Activated naive CD4-positive, alpha-beta T cell treated with anti-CD3 and anti-CD28 coated beads, Interleukin-2, amount 50 U/mL, for 72 hours (primary cell): ENCODE measurements around the gene SMURF1. TPM values are rescaled to one million over a fixed set of nuclear protein-coding genes. Genes with fewer than 3 reads are reported as not detected.

Source experiments
- ATAC-seq, 2 donors: fragments of 150-1000 bp; cut with Tn5 transposase; 2 replicates each; pipeline ENCODE4 v1.10.0; 2021; ENCODE audit warnings: mild to moderate bottlenecking in 2 of 2, moderate library complexity in 2 of 2
- DNase-seq, 2 donors: peaks; one replicate each; pipeline ENCODE4 v3.0.0; 2021 to 2022; ENCODE audit warnings: low spot score in 2 of 2
- H3K27ac Mint-ChIP-seq, 2 donors: one replicate each; pipeline ENCODE4 v1.8.0; 2022; ENCODE audit warnings: mild to moderate bottlenecking in 2 of 2, mixed read lengths in 2 of 2
- H3K36me3 Mint-ChIP-seq, 2 donors: one replicate each; pipeline ENCODE4 v1.8.0; 2022; ENCODE audit warnings: mixed read lengths in 2 of 2
- H3K9me3 Mint-ChIP-seq, 2 donors: one replicate each; pipeline ENCODE4 v1.8.0; 2022; ENCODE audit warnings: mixed read lengths in 2 of 2
- total RNA-seq, 2 donors: library from RNA; stranded (reverse); gene quantifications; one replicate each; pipeline ENCODE4 v1.2.3, GENCODE V29; 2022

Gene SMURF1
- total RNA-seq, 2 donors from 2014 or later: 13.5 to 19.6 TPM

GRCh38 chr7:99003419-99003818 lies 140.5 kb downstream of the SMURF1 start:
- ATAC-seq (no peak), DNase-seq (peak in 1 of 2 donors; percentile 37)
- H3K36me3 Mint-ChIP-seq: peaks cover 10 to 18% of the 10 kb centered on the region in 2 donors
- peak overlapping the region in 1 of 2 donors; percentile 0 for H3K27ac Mint-ChIP-seq
- H3K9me3 Mint-ChIP-seq: no peaks in the 10 kb centered on the region

- DNase-seq (peak in 1 of 2 donors; percentile 50), ATAC-seq (no peak)
- Mint-ChIP-seq H3K9me3 (no peaks in the 10 kb centered on the region), H3K36me3 (peaks cover 7 to 18% of the 10 kb centered on the region in 2 donors), H3K27ac (peak overlapping the region in 1 of 2 donors; percentile 0)
Observed at GRCh38 chr7:99002827-99003212, 141.1 kb downstream of the SMURF1 start.

- Mint-ChIP-seq H3K27ac (peak overlapping the region in 1 of 2 donors; percentile 0), H3K36me3 (peaks cover 7 to 18% of the 10 kb centered on the region in 2 donors), H3K9me3 (no peaks in the 10 kb centered on the region)
- DNase-seq (peak in 1 of 2 donors; percentile 25), ATAC-seq (no peak)
Observed at GRCh38 chr7:99002148-99002826, 141.6 kb downstream of the SMURF1 start.

GRCh38 chr7:99001482-99002147 lies 142.3 kb downstream of the SMURF1 start:
- peaks cover 7 to 18% of the 10 kb centered on the region in 2 donors for H3K36me3 Mint-ChIP-seq
- ATAC-seq (peak in 1 of 2 donors; percentile 22), DNase-seq (no peak)
- H3K27ac Mint-ChIP-seq: peak overlapping the region; percentile 31 to 57
- H3K9me3 Mint-ChIP-seq: no peaks in the 10 kb centered on the region

GRCh38 chr7:99000904-99001465 lies 142.9 kb downstream of the SMURF1 start:
- Mint-ChIP-seq H3K36me3 (peaks cover 7 to 18% of the 10 kb centered on the region in 2 donors), H3K27ac (peak overlapping the region; percentile 5 to 31), H3K9me3 (no peaks in the 10 kb centered on the region)
- DNase-seq: peak in 1 of 2 donors; percentile 44
- peak in 1 of 2 donors; percentile 38 for ATAC-seq

GRCh38 chr7:99000196-99000903 lies 143.6 kb downstream of the SMURF1 start:
- Mint-ChIP-seq H3K9me3 (no peaks in the 10 kb centered on the region), H3K27ac (peak overlapping the region; percentile 5 to 31), H3K36me3 (peaks cover 6 to 17% of the 10 kb centered on the region in 2 donors)
- ATAC-seq (peak in 1 of 2 donors; percentile 20), DNase-seq (peak in 1 of 2 donors; percentile 52)

- Mint-ChIP-seq H3K27ac (no peak overlapping the region), H3K36me3 (peaks cover 0 to 11% of the 10 kb centered on the region in 2 donors), H3K9me3 (no peaks in the 10 kb centered on the region)
- peak in 1 of 2 donors; percentile 26 for DNase-seq
- no peak for ATAC-seq
Observed at GRCh38 chr7:98998821-98999725, 144.8 kb downstream of the SMURF1 start.

GRCh38 chr7:98997846-98998245 lies 146.1 kb downstream of the SMURF1 start:
- Mint-ChIP-seq H3K27ac (no peak overlapping the region), H3K36me3 (peaks cover 0 to 11% of the 10 kb centered on the region in 2 donors), H3K9me3 (no peaks in the 10 kb centered on the region)
- ATAC-seq (no peak), DNase-seq (no peak)

- peak; percentile 65 to 69 for ATAC-seq
- Mint-ChIP-seq H3K9me3 (no peaks in the 10 kb centered on the region), H3K27ac (no peak overlapping the region), H3K36me3 (peaks cover 0 to 6% of the 10 kb centered on the region in 2 donors)
- peak in 1 of 2 donors; percentile 44 for DNase-seq
Observed at GRCh38 chr7:98996150-98996552, 147.8 kb downstream of the SMURF1 start.

- Mint-ChIP-seq H3K36me3 (peaks cover 0 to 1% of the 10 kb centered on the region in 2 donors), H3K27ac (no peak overlapping the region), H3K9me3 (no peaks in the 10 kb centered on the region)
- no peak for DNase-seq
- ATAC-seq: no peak
Observed at GRCh38 chr7:98995523-98996149, 148.3 kb downstream of the SMURF1 start.

- DNase-seq: no peak
- H3K36me3 Mint-ChIP-seq: no peaks in the 10 kb centered on the region
- no peak overlapping the region for H3K27ac Mint-ChIP-seq
- H3K9me3 Mint-ChIP-seq: no peaks in the 10 kb centered on the region
- ATAC-seq: peak in 1 of 2 donors; percentile 7
Observed at GRCh38 chr7:98995111-98995510, 148.8 kb downstream of the SMURF1 start.

GRCh38 chr7:98994046-98994944 lies 149.6 kb downstream of the SMURF1 start:
- Mint-ChIP-seq H3K27ac (no peak overlapping the region), H3K9me3 (no peaks in the 10 kb centered on the region), H3K36me3 (peaks cover 0 to 4% of the 10 kb centered on the region in 2 donors)
- no peak for ATAC-seq
- DNase-seq: peak in 1 of 2 donors; percentile 38

GRCh38 chr7:98993024-98993897 lies 150.6 kb downstream of the SMURF1 start:
- Mint-ChIP-seq H3K27ac (no peak overlapping the region), H3K9me3 (no peaks in the 10 kb centered on the region), H3K36me3 (peaks cover 0 to 6% of the 10 kb centered on the region in 2 donors)
- DNase-seq (peak in 1 of 2 donors; percentile 9), ATAC-seq (no peak)

GRCh38 chr7:98992076-98992475 lies 151.8 kb downstream of the SMURF1 start:
- Mint-ChIP-seq H3K27ac (peak overlapping the region; percentile 5 to 29), H3K9me3 (no peaks in the 10 kb centered on the region), H3K36me3 (peaks cover 10 to 18% of the 10 kb centered on the region in 2 donors)
- ATAC-seq: no peak
- DNase-seq: no peak
